Endothelial cell of umbilical vein (primary cell): ENCODE results near the gene TAF5L. TPM values are rescaled to one million over a fixed set of nuclear protein-coding genes. Genes with fewer than 3 reads are reported as not detected.

Experiments
- BruUV-seq: library from RNA; stranded (reverse); fragments of 400-500 nt; replicated peaks from 2 replicates; lab custom pipeline; 2021; lab: Mats Ljungman, UMichigan
- CTCF ChIA-PET: fragments of 300-600, 350-600 bp; sonication (Branson Sonifier 250); formaldehyde crosslinking; loops from one replicate; lab custom pipeline; 2021; ENCODE audit warnings: antibody characterized with exemption, inconsistent platforms; lab: Charles Lee
- POLR2A ChIA-PET: fragments of 300-600, 350-600 bp; sonication (Branson Sonifier 250); formaldehyde crosslinking; loops from one replicate; lab custom pipeline; 2021; ENCODE audit warnings: antibody characterized with exemption, inconsistent platforms; lab: Charles Lee
- DNase-seq: peaks from one replicate; pipeline ENCODE4 v3.0.0-alpha.2; 2011; ENCODE audit warnings: low read depth, low spot score
- FAIRE-seq: peaks from 2 replicates; lab custom pipeline; 2011; peaks lifted over from hg19 to GRCh38; lab: Jason Lieb, UNC
- H2AFZ ChIP-seq: 2 replicates; pipeline ENCODE4 v1.6.0; 2012; ENCODE audit warnings: low read depth, low read length, control low read depth, inconsistent platforms
- H3K27ac ChIP-seq: 2 replicates; pipeline ENCODE4 v1.5.1; 2011; ENCODE audit warnings: low read depth, mild to moderate bottlenecking, control low read depth, low read length, moderate library complexity; ENCODE audit not compliant: insufficient read depth
- H3K27me3 ChIP-seq, 2 experiments: 2 replicates each; pipeline versions ENCODE4 v1.6.0 to v1.6.1; 2011; ENCODE audit warnings: low read length in 2 of 2, mixed read lengths in 1 of 2; ENCODE audit not compliant: control insufficient read depth in 2 of 2, insufficient read depth in 2 of 2
- H3K36me3 ChIP-seq, 2 experiments: 2 replicates in 1 of 2; 3 replicates in 1 of 2; pipeline ENCODE4 v1.5.1; 2011; ENCODE audit warnings: low read length in 2 of 2, mild to moderate bottlenecking in 1 of 2, moderate library complexity in 1 of 2; ENCODE audit not compliant: control insufficient read depth in 2 of 2, insufficient read depth in 2 of 2; ENCODE audit errors: extremely low read depth in 1 of 2
- H3K4me1 ChIP-seq: 3 replicates; pipeline ENCODE4 v1.5.1; 2011; ENCODE audit warnings: mild to moderate bottlenecking, low read length; ENCODE audit not compliant: control insufficient read depth, insufficient read depth; ENCODE audit errors: extremely low read depth
- H3K4me2 ChIP-seq: 2 replicates; pipeline ENCODE4 v1.6.1; 2011; ENCODE audit warnings: low read length, control low read depth, mixed read lengths; ENCODE audit not compliant: insufficient read depth
- H3K4me3 ChIP-seq, 3 experiments: fragments of 200-600 bp in 1 of 3; sonication (generic), shearing (Covaris generic) in 1 of 3; replicated peaks in 1 of 3; 2 replicates each; pipeline ENCODE4 v1.5.1; 2011 to 2016; ENCODE audit warnings: control low read depth in 3 of 3, low read length in 3 of 3, mild to moderate bottlenecking in 2 of 3, inconsistent platforms in 1 of 3, low read depth in 1 of 3, moderate library complexity in 1 of 3; ENCODE audit not compliant: insufficient read depth in 1 of 3
- H3K79me2 ChIP-seq: 2 replicates; pipeline ENCODE4 v1.6.0; 2012; ENCODE audit warnings: low read length, inconsistent platforms; ENCODE audit not compliant: control insufficient read depth, insufficient read depth
- H3K9ac ChIP-seq: replicated peaks from 2 replicates; pipeline ENCODE3; 2011; ENCODE audit warnings: low read length, control low read depth; ENCODE audit not compliant: insufficient read depth; ENCODE audit errors: extremely low read depth
- H3K9me1 ChIP-seq: replicated peaks from 3 replicates; pipeline ENCODE4 v1.6.0; 2011; ENCODE audit warnings: mild to moderate bottlenecking, low read length; ENCODE audit not compliant: control insufficient read depth, insufficient read depth; ENCODE audit errors: extremely low read depth
- H3K9me3 ChIP-seq: replicated peaks from 2 replicates; pipeline ENCODE4 v1.5.1; 2012; ENCODE audit warnings: low read length, inconsistent platforms; ENCODE audit not compliant: control insufficient read depth, insufficient read depth
- H4K20me1 ChIP-seq: replicated peaks from 2 replicates; pipeline ENCODE3; 2011; ENCODE audit warnings: mild to moderate bottlenecking, low read length; ENCODE audit not compliant: control insufficient read depth, insufficient read depth; ENCODE audit errors: extremely low read depth
- CTCF ChIP-seq, 2 donors: IDR thresholded peaks; 1 replicate in 1 of 2; 2 replicates in 1 of 2; pipeline ENCODE4 v1.5.1; 2011; ENCODE audit warnings: low read length in 2 of 2, mild to moderate bottlenecking in 2 of 2, moderate library complexity in 2 of 2, control low read depth in 1 of 2, inconsistent platforms in 1 of 2, low read depth in 1 of 2; ENCODE audit not compliant: insufficient read depth in 1 of 2; ENCODE audit errors: extremely low read depth in 1 of 2
- EZH2 ChIP-seq: IDR thresholded peaks from 2 replicates; pipeline ENCODE4 v1.6.1; 2012; ENCODE audit warnings: borderline replicate concordance, low read depth, mild to moderate bottlenecking, moderate library complexity, low read length, inconsistent platforms; ENCODE audit not compliant: severe bottlenecking
- FOS ChIP-seq: IDR thresholded peaks from 2 replicates; pipeline ENCODE4 v1.6.1; 2011; ENCODE audit warnings: mild to moderate bottlenecking, low read length, moderate library complexity, borderline replicate concordance; ENCODE audit not compliant: insufficient read depth
- GATA2 ChIP-seq: IDR thresholded peaks from 2 replicates; pipeline ENCODE4 v1.7.0; 2011; ENCODE audit warnings: low read depth, mild to moderate bottlenecking, moderate library complexity, mixed read lengths, low read length; ENCODE audit not compliant: insufficient read length, insufficient read depth
- JUN ChIP-seq: IDR thresholded peaks from 2 replicates; pipeline ENCODE4 v1.6.1; 2011; ENCODE audit warnings: borderline replicate concordance, low read depth; ENCODE audit not compliant: insufficient read length, insufficient read depth
- MAX ChIP-seq: IDR thresholded peaks from 2 replicates; pipeline ENCODE4 v1.6.1; 2011; ENCODE audit not compliant: insufficient read depth, insufficient read length
- MYC ChIP-seq: IDR thresholded peaks from one replicate; pipeline ENCODE4 v1.6.1; 2011; ENCODE audit warnings: mild to moderate bottlenecking, low read depth, low read length
- POLR2A ChIP-seq: IDR thresholded peaks from 2 replicates; pipeline ENCODE4 v1.6.1; 2012; ENCODE audit warnings: low read depth, mild to moderate bottlenecking, control low read depth, low read length
- POLR2AphosphoS5 ChIP-seq: IDR thresholded peaks from 2 replicates; pipeline ENCODE4 v1.6.1; 2012; ENCODE audit warnings: low read depth, mild to moderate bottlenecking, control low read depth, low read length, moderate library complexity; ENCODE audit not compliant: insufficient read depth
- dilution Hi-C: fragments of 300-500 bp; cut with MboI; formaldehyde crosslinking; loops from one replicate; pipeline ENCODE4 v1.15.0; 2019; ENCODE audit warnings: low sequenced_read_pairs; ENCODE audit not compliant: extremely low pct_ligation_motif_present
- intact Hi-C: fragments of 100-400 bp; cut with micrococcal nuclease; formaldehyde crosslinking; loops from one replicate; pipeline ENCODE4 v1.10.0; 2022
- polyA plus RNA-seq, 4 experiments: library from polyadenylated mRNA; depleted of rRNA in 3 of 4; stranded (reverse) in 3 of 4; unstranded in 1 of 4; fragments of >200 nt; gene quantifications; 2 replicates each; pipeline versions ENCODE4 v1.2.1 to v1.2.3, GENCODE V29; 2011 to 2012; ENCODE audit warnings: missing spikeins in 1 of 4
- total RNA-seq: library from RNA; stranded (reverse); gene quantifications from 2 replicates; pipeline ENCODE4 v1.2.3, GENCODE V29; 2021

Gene TAF5L
- total and polyA plus RNA-seq, 2 donors (not counting 3 experiments of a cell fraction or from before 2014, with no cell fraction given), result 21.1 to 24.8 TPM

DNA sequence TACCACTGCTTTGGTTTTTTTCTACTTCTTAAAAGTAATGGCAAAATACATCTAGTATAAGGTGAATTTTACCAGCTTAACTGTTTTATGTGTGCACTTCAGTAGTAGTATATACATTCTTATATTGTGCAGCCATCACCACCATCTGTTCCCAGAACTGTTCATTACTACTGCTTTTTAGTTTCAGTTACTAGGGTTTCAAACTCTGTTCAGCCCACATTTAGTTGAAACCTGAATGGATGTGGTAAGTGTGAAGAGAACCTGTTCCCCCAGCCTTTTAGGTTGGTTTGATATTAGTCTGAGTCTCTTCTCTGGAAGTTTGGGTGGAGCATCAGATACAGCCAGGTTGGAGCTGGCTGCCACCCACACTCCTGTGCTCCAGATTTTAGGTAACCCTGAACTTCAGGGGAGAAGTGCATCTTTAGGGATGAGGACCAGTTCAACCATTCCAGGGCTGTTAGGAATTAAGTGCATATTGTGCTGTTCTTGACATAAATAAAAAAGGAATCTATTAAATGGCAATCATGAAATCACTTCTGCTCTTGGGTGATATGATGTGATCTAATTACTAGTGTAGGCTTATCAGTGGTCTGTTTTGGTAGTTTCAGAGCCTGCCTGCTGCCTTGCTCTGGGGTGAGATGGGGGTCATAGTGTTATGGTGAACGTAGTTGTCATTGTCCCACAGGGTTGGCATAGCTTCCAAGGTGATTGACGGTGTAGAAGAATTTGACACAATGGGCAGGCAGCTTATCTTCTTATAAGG lies 32.3 kb upstream of the TAF5L start:
- Histone ChIP-seq H3K4me1 (peaks cover 3% of the 10 kb centered on the region), H3K9ac (no peak overlapping the region), H3K4me2 (no peak overlapping the region), H3K9me3 (no peaks in the 10 kb centered on the region), H3K9me1 (no peaks in the 10 kb centered on the region), H3K36me3 (peaks cover 4 to 5% of the 10 kb centered on the region in 2 experiments), H2AFZ (no peak overlapping the region), H3K27ac (no peak overlapping the region), H4K20me1 (no peaks in the 10 kb centered on the region), H3K4me3 (no peak overlapping the region), H3K79me2 (no peaks in the 10 kb centered on the region), H3K27me3 (no peaks in the 10 kb centered on the region)
- DNase-seq (no peak), FAIRE-seq (no peak)
- dilution Hi-C loops, result no loop called here
- no TSS peak for BruUV-seq
- TF ChIP-seq GATA2, result no peak
- ChIA-PET CTCF (interaction anchor here (0.8 kb wide), 1 partner anchor 40 kb away, joined by 3 read pairs; no protein-coding TSS in a partner anchor), POLR2A (no interaction called here)
- intact Hi-C loops, result no loop called here

GRCh38 chr1:229655781-229656180 lies 29.9 kb upstream of the TAF5L start:
- ChIA-PET CTCF (interaction anchor here (1.1 kb wide), 1 partner anchor 25 kb away, joined by 5 read pairs; no protein-coding TSS in a partner anchor), POLR2A (no interaction called here)
- H3K4me2 ChIP-seq, result no peak overlapping the region
- H3K27ac ChIP-seq, result no peak overlapping the region
- H3K4me3 ChIP-seq, result no peak overlapping the region
- no TSS peak for BruUV-seq
- H3K27me3 ChIP-seq, result no peaks in the 10 kb centered on the region
- no peak for FAIRE-seq
- dilution Hi-C loops, result no loop called here
- no peak overlapping the region for H3K9ac ChIP-seq
- intact Hi-C loops, result no loop called here
- H3K9me3 ChIP-seq, result no peaks in the 10 kb centered on the region
- H4K20me1 ChIP-seq, result no peaks in the 10 kb centered on the region
- DNase-seq, result no peak
- H3K9me1 ChIP-seq, result no peaks in the 10 kb centered on the region
- TF ChIP-seq EZH2 (no peak), MAX (no peak), MYC (no peak), POLR2AphosphoS5 (no peak), GATA2 (no peak), POLR2A (no peak), FOS (no peak), CTCF (IDR thresholded peaks at IDR 0.05; ENCODE audit: extremely low read depth in 1 of 2, insufficient read depth in 1 of 2, low read depth in 1 of 2, low read length in 2 of 2) (no peak), JUN (no peak)
- no peaks in the 10 kb centered on the region for H3K79me2 ChIP-seq
- H3K36me3 ChIP-seq, result peaks cover 4 to 5% of the 10 kb centered on the region in 2 experiments
- H2AFZ ChIP-seq, result no peak overlapping the region
- H3K4me1 ChIP-seq, result no peaks in the 10 kb centered on the region
